Measurements from ENCODE around the gene BMP7.

BMP7 gene

GRCh38 chr20:57224641-57225138 lies 41.8 kb downstream of the BMP7 start:
- H3K79me1 ChIP-seq (ENCODE audit: low read length), result no peaks in the 10 kb centered on the region
- H3K9ac ChIP-seq (ENCODE audit: low read length), result no peak overlapping the region
- H4K91ac ChIP-seq (ENCODE audit: low read depth, low read length), result no peak overlapping the region
- H2BK12ac ChIP-seq (ENCODE audit: low read length), result no peak overlapping the region
- H3K4me2 ChIP-seq (ENCODE audit: low read length), result no peak overlapping the region
- H3K36me3 ChIP-seq (ENCODE audit: control insufficient read depth in 1 of 2, insufficient read depth in 2 of 2, low read length in 2 of 2), result no peaks in the 10 kb centered on the region
- no peak overlapping the region for H2BK5ac ChIP-seq (ENCODE audit: low read depth, low read length, poor library complexity)
- H3K27ac ChIP-seq (ENCODE audit: low read depth, low read length), result no peak overlapping the region
- H2BK120ac ChIP-seq (ENCODE audit: insufficient read depth, low read length, poor library complexity), result no peak overlapping the region
- no peaks in the 10 kb centered on the region for H3K79me2 ChIP-seq (ENCODE audit: control insufficient read depth, insufficient read depth, low read length, poor library complexity)
- H3K4me3 ChIP-seq (ENCODE audit: low read depth, low read length), result no peak overlapping the region
- H3K14ac ChIP-seq (ENCODE audit: low read length), result no peak overlapping the region
- H3K23ac ChIP-seq (ENCODE audit: low read length), result no peak overlapping the region
- H2AK5ac ChIP-seq (ENCODE audit: low read length), result no peak overlapping the region
- no peak overlapping the region for H4K8ac ChIP-seq (ENCODE audit: low read depth, low read length)
- H3K4me1 ChIP-seq (ENCODE audit: control insufficient read depth in 1 of 2, insufficient read depth in 2 of 2, low read length in 2 of 2), result peaks cover 5 to 8% of the 10 kb centered on the region in 2 experiments
- H3K18ac ChIP-seq (ENCODE audit: low read length), result no peak overlapping the region
- H4K12ac ChIP-seq (ENCODE audit: low read depth, low read length), result no peak overlapping the region
- H2AFZ ChIP-seq (ENCODE audit: insufficient read depth, low read length, poor library complexity), result no peak overlapping the region
- DNase-seq, result no peak
- H3K4ac ChIP-seq (ENCODE audit: low read depth, low read length), result no peak overlapping the region
- WGBS (ENCODE audit: extremely low coverage, insufficient coverage, insufficient read length), result no CpG with 5 or more reads among the region's 19 CpGs
- no peaks in the 10 kb centered on the region for H3K9me3 ChIP-seq (ENCODE audit: insufficient read depth, low read depth, low read length)
- H3K27me3 ChIP-seq (ENCODE audit: insufficient read depth, low read length), result no peaks in the 10 kb centered on the region

DNA sequence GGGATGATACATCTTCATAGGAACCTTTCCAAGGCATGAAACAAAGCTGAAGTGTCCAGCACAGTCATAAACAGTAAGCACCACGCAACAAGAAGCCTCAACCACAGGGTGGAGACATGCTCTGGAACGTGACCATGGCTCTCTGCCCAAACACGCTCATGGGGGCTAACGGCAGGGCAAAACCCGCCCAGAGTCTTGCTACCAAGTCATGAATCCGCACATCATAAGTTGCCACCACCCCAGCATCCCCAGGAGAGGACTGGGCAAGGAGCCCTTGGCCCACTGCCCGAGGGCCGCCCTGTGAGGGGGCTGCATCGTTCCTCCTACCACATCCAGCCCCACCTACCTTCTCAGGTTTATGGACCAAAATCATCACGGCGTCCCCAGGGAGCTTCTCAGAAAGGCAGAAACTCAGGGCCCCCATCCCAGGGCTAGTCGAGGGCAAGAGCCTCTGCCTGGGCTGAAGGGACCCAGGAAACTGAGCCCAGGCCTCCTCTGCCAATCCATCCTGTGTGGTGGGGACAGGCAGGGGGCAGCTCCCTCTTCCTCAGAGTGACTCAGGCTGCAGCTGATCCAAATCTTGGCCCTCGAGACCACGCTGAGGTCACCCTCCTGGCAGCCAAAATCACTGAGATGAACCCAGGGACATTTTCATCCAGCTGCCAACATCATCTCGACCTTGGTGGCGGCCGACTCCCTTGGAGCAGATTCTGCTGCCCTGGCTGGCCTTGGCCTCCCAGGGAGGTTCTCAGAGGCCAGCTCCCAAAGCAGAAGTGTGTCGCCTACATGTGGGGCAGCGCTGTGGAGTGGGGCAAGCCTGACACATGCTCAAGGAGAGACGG lies 42.6 kb downstream of the BMP7 start:
- Histone ChIP-seq H3K14ac (ENCODE audit: low read length) (no peak overlapping the region), H3K18ac (ENCODE audit: low read length) (no peak overlapping the region), H3K79me2 (ENCODE audit: control insufficient read depth, insufficient read depth, low read length, poor library complexity) (no peaks in the 10 kb centered on the region), H3K9me3 (ENCODE audit: insufficient read depth, low read depth, low read length) (no peaks in the 10 kb centered on the region), H3K9ac (ENCODE audit: low read length) (no peak overlapping the region), H2BK120ac (ENCODE audit: insufficient read depth, low read length, poor library complexity) (no peak overlapping the region), H2BK5ac (ENCODE audit: low read depth, low read length, poor library complexity) (no peak overlapping the region), H2BK12ac (ENCODE audit: low read length) (no peak overlapping the region), H3K23ac (ENCODE audit: low read length) (no peak overlapping the region), H3K4ac (ENCODE audit: low read depth, low read length) (no peak overlapping the region), H4K91ac (ENCODE audit: low read depth, low read length) (no peak overlapping the region), H3K79me1 (ENCODE audit: low read length) (no peaks in the 10 kb centered on the region), H3K27ac (ENCODE audit: low read depth, low read length) (no peak overlapping the region), H3K4me2 (ENCODE audit: low read length) (no peak overlapping the region), H2AFZ (ENCODE audit: insufficient read depth, low read length, poor library complexity) (no peak overlapping the region), H3K4me3 (ENCODE audit: low read depth, low read length) (no peak overlapping the region), H3K36me3 (ENCODE audit: control insufficient read depth in 1 of 2, insufficient read depth in 2 of 2, low read length in 2 of 2) (no peaks in the 10 kb centered on the region), H4K12ac (ENCODE audit: low read depth, low read length) (no peak overlapping the region), H3K4me1 (ENCODE audit: control insufficient read depth in 1 of 2, insufficient read depth in 2 of 2, low read length in 2 of 2) (no peaks in the 10 kb centered on the region), H3K27me3 (ENCODE audit: insufficient read depth, low read length) (no peaks in the 10 kb centered on the region), H4K8ac (ENCODE audit: low read depth, low read length) (no peak overlapping the region), H2AK5ac (ENCODE audit: low read length) (no peak overlapping the region)
- WGBS (ENCODE audit: extremely low coverage, insufficient coverage, insufficient read length), result no CpG with 5 or more reads among the region's 20 CpGs
- no peak for DNase-seq

GRCh38 chr20:57222631-57222950 lies 43.9 kb downstream of the BMP7 start:
- DNase-seq, result no peak
- no peak overlapping the region for H2AK5ac ChIP-seq (ENCODE audit: low read length)
- no peak overlapping the region for H3K9ac ChIP-seq (ENCODE audit: low read length)
- H3K9me3 ChIP-seq (ENCODE audit: insufficient read depth, low read depth, low read length), result no peaks in the 10 kb centered on the region
- H2BK12ac ChIP-seq (ENCODE audit: low read length), result no peak overlapping the region
- no CpG with 5 or more reads among the region's 1 CpG for WGBS (ENCODE audit: extremely low coverage, insufficient coverage, insufficient read length)
- no peak overlapping the region for H2AFZ ChIP-seq (ENCODE audit: insufficient read depth, low read length, poor library complexity)
- no peak overlapping the region for H2BK120ac ChIP-seq (ENCODE audit: insufficient read depth, low read length, poor library complexity)
- no peak overlapping the region for H3K18ac ChIP-seq (ENCODE audit: low read length)
- no peak overlapping the region for H3K4me2 ChIP-seq (ENCODE audit: low read length)
- no peak overlapping the region for H2BK5ac ChIP-seq (ENCODE audit: low read depth, low read length, poor library complexity)
- H3K4ac ChIP-seq (ENCODE audit: low read depth, low read length), result no peak overlapping the region
- no peak overlapping the region for H3K27ac ChIP-seq (ENCODE audit: low read depth, low read length)
- no peaks in the 10 kb centered on the region for H3K79me2 ChIP-seq (ENCODE audit: control insufficient read depth, insufficient read depth, low read length, poor library complexity)
- H3K4me3 ChIP-seq (ENCODE audit: low read depth, low read length), result no peak overlapping the region
- H4K8ac ChIP-seq (ENCODE audit: low read depth, low read length), result no peak overlapping the region
- H4K12ac ChIP-seq (ENCODE audit: low read depth, low read length), result no peak overlapping the region
- no peak overlapping the region for H3K14ac ChIP-seq (ENCODE audit: low read length)
- no peaks in the 10 kb centered on the region for H3K4me1 ChIP-seq (ENCODE audit: control insufficient read depth in 1 of 2, insufficient read depth in 2 of 2, low read length in 2 of 2)
- H3K36me3 ChIP-seq (ENCODE audit: control insufficient read depth in 1 of 2, insufficient read depth in 2 of 2, low read length in 2 of 2), result no peaks in the 10 kb centered on the region
- no peak overlapping the region for H3K23ac ChIP-seq (ENCODE audit: low read length)
- no peaks in the 10 kb centered on the region for H3K27me3 ChIP-seq (ENCODE audit: insufficient read depth, low read length)
- no peaks in the 10 kb centered on the region for H3K79me1 ChIP-seq (ENCODE audit: low read length)
- H4K91ac ChIP-seq (ENCODE audit: low read depth, low read length), result no peak overlapping the region

DNA sequence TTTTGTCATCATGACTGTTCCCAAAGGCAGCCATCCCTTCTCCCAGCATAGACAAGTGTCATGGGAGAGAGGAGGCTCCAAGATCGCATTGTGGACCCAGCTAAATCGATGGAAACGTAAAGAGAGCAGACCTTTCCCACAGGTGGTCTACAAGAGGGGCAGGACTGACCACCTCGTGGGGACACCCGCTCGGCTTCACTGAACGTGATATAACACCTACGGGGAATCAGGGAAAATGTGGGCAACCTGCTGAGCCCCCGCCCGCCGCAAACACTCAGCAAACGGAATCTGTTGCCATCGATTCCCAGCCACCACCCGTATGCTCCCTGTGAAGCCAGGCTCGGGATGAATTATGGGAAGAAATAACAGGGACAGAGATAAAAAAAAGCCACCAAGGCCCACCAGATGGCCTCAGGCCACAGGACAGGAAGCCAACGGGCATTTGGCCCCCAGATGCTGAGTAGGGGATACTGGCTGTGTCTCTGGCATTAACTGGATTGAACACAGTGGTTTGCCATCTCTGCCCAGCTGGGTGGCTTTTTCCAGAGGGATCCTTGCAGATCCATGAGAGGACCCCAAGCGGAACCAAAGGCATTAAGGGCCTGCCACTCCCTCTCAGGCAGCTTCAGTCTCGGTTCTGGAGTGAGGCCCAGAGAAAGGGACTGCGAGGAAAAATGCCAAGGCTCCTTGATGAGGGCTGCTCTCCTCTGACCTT lies 44.4 kb downstream of the BMP7 start:
- H3K9me3 ChIP-seq (ENCODE audit: insufficient read depth, low read depth, low read length), result no peaks in the 10 kb centered on the region
- no peak overlapping the region for H3K27ac ChIP-seq (ENCODE audit: low read depth, low read length)
- H2AFZ ChIP-seq (ENCODE audit: insufficient read depth, low read length, poor library complexity), result no peak overlapping the region
- no peak overlapping the region for H4K8ac ChIP-seq (ENCODE audit: low read depth, low read length)
- H3K4me2 ChIP-seq (ENCODE audit: low read length), result no peak overlapping the region
- no peak overlapping the region for H3K4ac ChIP-seq (ENCODE audit: low read depth, low read length)
- H3K14ac ChIP-seq (ENCODE audit: low read length), result no peak overlapping the region
- H3K79me2 ChIP-seq (ENCODE audit: control insufficient read depth, insufficient read depth, low read length, poor library complexity), result no peaks in the 10 kb centered on the region
- no peaks in the 10 kb centered on the region for H3K4me1 ChIP-seq (ENCODE audit: control insufficient read depth in 1 of 2, insufficient read depth in 2 of 2, low read length in 2 of 2)
- H3K23ac ChIP-seq (ENCODE audit: low read length), result no peak overlapping the region
- H3K4me3 ChIP-seq (ENCODE audit: low read depth, low read length), result no peak overlapping the region
- no peak overlapping the region for H4K12ac ChIP-seq (ENCODE audit: low read depth, low read length)
- no peaks in the 10 kb centered on the region for H3K79me1 ChIP-seq (ENCODE audit: low read length)
- H2BK12ac ChIP-seq (ENCODE audit: low read length), result no peak overlapping the region
- H2BK5ac ChIP-seq (ENCODE audit: low read depth, low read length, poor library complexity), result no peak overlapping the region
- H3K36me3 ChIP-seq (ENCODE audit: control insufficient read depth in 1 of 2, insufficient read depth in 2 of 2, low read length in 2 of 2), result no peaks in the 10 kb centered on the region
- no peaks in the 10 kb centered on the region for H3K27me3 ChIP-seq (ENCODE audit: insufficient read depth, low read length)
- H3K18ac ChIP-seq (ENCODE audit: low read length), result no peak overlapping the region
- no peak overlapping the region for H2AK5ac ChIP-seq (ENCODE audit: low read length)
- no peak overlapping the region for H4K91ac ChIP-seq (ENCODE audit: low read depth, low read length)
- WGBS (ENCODE audit: extremely low coverage, insufficient coverage, insufficient read length), result no CpG with 5 or more reads among the region's 19 CpGs
- no peak for DNase-seq
- no peak overlapping the region for H3K9ac ChIP-seq (ENCODE audit: low read length)
- no peak overlapping the region for H2BK120ac ChIP-seq (ENCODE audit: insufficient read depth, low read length, poor library complexity)
